HepG2 (cell line): ENCODE data around the gene PTCRA. TPM values are rescaled to one million over a fixed set of nuclear protein-coding genes. Genes with fewer than 3 reads are reported as not detected.
A peak's percentile ranks its signal among the peaks of the same experiment; 100 is the strongest.

Source experiments
- AHDC1 ChIP-seq: sonication (generic); formaldehyde crosslinking; IDR thresholded peaks from 2 replicates; pipeline ENCODE4 v1.5.1; 2020; ENCODE audit warnings: mild to moderate bottlenecking, missing genetic modification reagents, borderline replicate concordance
- FUBP1 ChIP-seq: sonication (generic); formaldehyde crosslinking; IDR thresholded peaks from 2 replicates; pipeline ENCODE4 v1.5.1; 2020; ENCODE audit warnings: missing genetic modification reagents, mild to moderate bottlenecking, borderline replicate concordance
- HNRNPL ChIP-seq: fragments of 200-400 bp; formaldehyde crosslinking; IDR thresholded peaks from 2 replicates; pipeline ENCODE4 v1.6.1; 2017; ENCODE audit warnings: mild to moderate bottlenecking, low read depth, low read length
- MEF2D ChIP-seq: sonication (generic); formaldehyde crosslinking; IDR thresholded peaks from 2 replicates; pipeline ENCODE4 v1.5.1; 2020; ENCODE audit warnings: mild to moderate bottlenecking, missing genetic modification reagents
- MXD1 ChIP-seq: sonication (generic); formaldehyde crosslinking; IDR thresholded peaks from 2 replicates; pipeline ENCODE4 v1.4.0; 2020; ENCODE audit warnings: mild to moderate bottlenecking, missing genetic modification reagents
- NR2F1 ChIP-seq, 2 experiments: fragments of 450-650 bp in 1 of 2; formaldehyde crosslinking in 1 of 2; IDR thresholded peaks; 2 replicates each; pipeline versions ENCODE4 v1.5.0 to v1.6.1; 2016 to 2020; ENCODE audit warnings: mild to moderate bottlenecking in 1 of 2, missing compliant biosample characterization in 1 of 2, missing genetic modification reagents in 1 of 2, moderate library complexity in 1 of 2
- RBM39 ChIP-seq: fragments of 200-400 bp; formaldehyde crosslinking; IDR thresholded peaks from one replicate; pipeline ENCODE4 v1.6.1; 2018; ENCODE audit warnings: antibody characterized with exemption, mild to moderate bottlenecking, low read depth, low read length; ENCODE audit not compliant: poor library complexity, severe bottlenecking
- SRSF9 ChIP-seq: fragments of 200-400 bp; formaldehyde crosslinking; IDR thresholded peaks from 2 replicates; pipeline ENCODE4 v1.6.1; 2018; ENCODE audit warnings: borderline replicate concordance, mild to moderate bottlenecking, low read depth, low read length; ENCODE audit not compliant: insufficient read depth, poor library complexity, severe bottlenecking
- TBP ChIP-seq: sonication (generic); formaldehyde crosslinking; IDR thresholded peaks from 2 replicates; pipeline ENCODE4 v1.5.0; 2020; ENCODE audit warnings: missing genetic modification reagents
- UBTF ChIP-seq: sonication (generic); formaldehyde crosslinking; IDR thresholded peaks from 2 replicates; pipeline ENCODE4 v1.4.0; 2020; ENCODE audit warnings: mild to moderate bottlenecking, missing genetic modification reagents
- ZBTB38 ChIP-seq: sonication (generic); formaldehyde crosslinking; IDR thresholded peaks from 2 replicates; pipeline ENCODE4 v1.5.1; 2020; ENCODE audit warnings: mild to moderate bottlenecking, missing genetic modification reagents
- ZFAT ChIP-seq: sonication (generic); formaldehyde crosslinking; conservative IDR thresholded peaks from 2 replicates; pipeline ENCODE4 v1.8.1; 2023; ENCODE audit warnings: missing genetic modification reagents, inconsistent platforms
- ZNF101 ChIP-seq: sonication (generic); formaldehyde crosslinking; IDR thresholded peaks from 2 replicates; pipeline ENCODE4 v1.4.0; 2020; ENCODE audit warnings: mild to moderate bottlenecking, low read depth, missing genetic modification reagents, borderline replicate concordance
- ZNF317 ChIP-seq: sonication (generic); formaldehyde crosslinking; IDR thresholded peaks from 2 replicates; pipeline ENCODE4 v1.5.0; 2020; ENCODE audit warnings: mild to moderate bottlenecking, missing genetic modification reagents
- ZNF331 ChIP-seq: sonication (generic); formaldehyde crosslinking; IDR thresholded peaks from 2 replicates; pipeline ENCODE4 v1.4.0; 2020; ENCODE audit warnings: missing genetic modification reagents
- ZNF768 ChIP-seq: sonication (generic); formaldehyde crosslinking; IDR thresholded peaks from 2 replicates; pipeline ENCODE4 v1.4.0; 2020; ENCODE audit warnings: missing genetic modification reagents
- ZNF775 ChIP-seq: sonication (generic); formaldehyde crosslinking; IDR thresholded peaks from 2 replicates; pipeline ENCODE4 v1.4.0; 2020; ENCODE audit warnings: missing genetic modification reagents, mild to moderate bottlenecking, moderate library complexity, borderline replicate concordance
- polyA plus RNA-seq, 8 experiments: library from polyadenylated mRNA; depleted of rRNA in 3 of 8; stranded (reverse) in 7 of 8; unstranded in 1 of 8; fragments of >200 nt; fragmentation: Illumina TruSeq in 4 of 8; extraction: Trizol in 4 of 8; gene quantifications; 2 replicates each; pipeline versions ENCODE4 v1.2.1 to v1.2.3, GENCODE V29; 2011 to 2016; ENCODE audit warnings: low read depth in 4 of 8, missing spikeins in 1 of 8, mixed read lengths in 1 of 8; ENCODE audit not compliant: insufficient read depth in 1 of 8
- total RNA-seq, 5 experiments: library from RNA; depleted of rRNA; stranded (reverse); fragments of >200 nt; fragmentation: Illumina TruSeq; extraction: Trizol; gene quantifications; 2 replicates each; pipeline ENCODE4 v1.2.3, GENCODE V29; 2016; ENCODE audit warnings: low read depth in 1 of 5

Gene PTCRA
- total and polyA plus RNA-seq, 2 of the 13 experiments (the other 11 are each of a cell fraction or from before 2014, with no cell fraction given) = not detected

GRCh38 chr6:42938987-42939809, 23.3 kb downstream of the PTCRA start (continued):
- TF ChIP-seq FUBP1 (CRISPR knock-in tag) (no peak), SRSF9 (no peak), HNRNPL (no peak), TBP (no peak), RBM39 (no peak), UBTF (CRISPR knock-in tag) (peak; percentile 84), ZFAT (CRISPR knock-in tag) (no peak), ZNF768 (CRISPR knock-in tag) (no peak), ZNF317 (CRISPR knock-in tag) (0 out of 2 replicates have a peak, but pooled peaks have one; percentile 14), ZNF775 (CRISPR knock-in tag) (0 out of 2 replicates have a peak, but pooled peaks have one; percentile 24), AHDC1 (CRISPR knock-in tag) (peak; percentile 88), MEF2D (CRISPR knock-in tag) (peak; percentile 87; the same call in 1 of the 2 replicates), MXD1 (CRISPR knock-in tag) (peak; percentile 50; the same call in 1 of the 2 replicates), ZNF101 (CRISPR knock-in tag) (0 out of 2 replicates have a peak, but pooled peaks have one; percentile 66), NR2F1 (CRISPR knock-in tag; IDR thresholded peaks at IDR 0.05) (peak in 1 of 2 experiments; percentile 69; a peak in 2 of 4 replicates), ZNF331 (CRISPR knock-in tag) (peak; percentile 86), ZBTB38 (CRISPR knock-in tag) (peak; percentile 71; the same call in 1 of the 2 replicates)
